Measurements from ENCODE around the gene CDKAL1.

DNA sequence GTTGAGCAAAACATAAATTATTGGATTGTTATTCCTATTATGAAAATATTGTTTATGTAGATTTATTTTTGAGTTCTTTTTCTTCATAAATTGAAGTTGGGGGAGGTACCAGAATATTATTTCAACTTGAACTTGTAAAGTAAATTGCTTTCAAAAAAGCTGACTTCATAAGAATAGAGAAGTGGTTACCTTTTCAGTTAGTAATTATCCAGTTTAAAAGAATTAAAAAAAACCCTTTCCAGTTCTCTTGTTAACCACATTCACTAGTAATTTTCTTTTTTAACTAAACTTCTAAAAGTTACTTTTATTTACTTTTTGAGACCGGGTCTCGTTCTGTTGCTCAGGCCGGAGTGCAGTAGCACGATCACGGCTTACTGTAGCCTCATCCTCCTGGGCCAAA, 124.3 kb downstream of the CDKAL1 start:
- TF ChIP-seq, protein P1, sequence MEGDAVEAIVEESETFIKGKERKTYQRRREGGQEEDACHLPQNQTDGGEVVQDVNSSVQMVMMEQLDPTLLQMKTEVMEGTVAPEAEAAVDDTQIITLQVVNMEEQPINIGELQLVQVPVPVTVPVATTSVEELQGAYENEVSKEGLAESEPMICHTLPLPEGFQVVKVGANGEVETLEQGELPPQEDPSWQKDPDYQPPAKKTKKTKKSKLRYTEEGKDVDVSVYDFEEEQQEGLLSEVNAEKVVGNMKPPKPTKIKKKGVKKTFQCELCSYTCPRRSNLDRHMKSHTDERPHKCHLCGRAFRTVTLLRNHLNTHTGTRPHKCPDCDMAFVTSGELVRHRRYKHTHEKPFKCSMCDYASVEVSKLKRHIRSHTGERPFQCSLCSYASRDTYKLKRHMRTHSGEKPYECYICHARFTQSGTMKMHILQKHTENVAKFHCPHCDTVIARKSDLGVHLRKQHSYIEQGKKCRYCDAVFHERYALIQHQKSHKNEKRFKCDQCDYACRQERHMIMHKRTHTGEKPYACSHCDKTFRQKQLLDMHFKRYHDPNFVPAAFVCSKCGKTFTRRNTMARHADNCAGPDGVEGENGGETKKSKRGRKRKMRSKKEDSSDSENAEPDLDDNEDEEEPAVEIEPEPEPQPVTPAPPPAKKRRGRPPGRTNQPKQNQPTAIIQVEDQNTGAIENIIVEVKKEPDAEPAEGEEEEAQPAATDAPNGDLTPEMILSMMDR (IDR thresholded peaks at IDR 0.05), result no peak
- no peak for TF ChIP-seq POLR2AphosphoS5 (IDR thresholded peaks at IDR 0.05)
- no peak for TF ChIP-seq POLR2A (IDR thresholded peaks at IDR 0.05; ENCODE audit: low read depth)

All from esophagus muscularis mucosa (tissue), 3 donors.